ENCODE results near the gene HTR7.

DNA sequence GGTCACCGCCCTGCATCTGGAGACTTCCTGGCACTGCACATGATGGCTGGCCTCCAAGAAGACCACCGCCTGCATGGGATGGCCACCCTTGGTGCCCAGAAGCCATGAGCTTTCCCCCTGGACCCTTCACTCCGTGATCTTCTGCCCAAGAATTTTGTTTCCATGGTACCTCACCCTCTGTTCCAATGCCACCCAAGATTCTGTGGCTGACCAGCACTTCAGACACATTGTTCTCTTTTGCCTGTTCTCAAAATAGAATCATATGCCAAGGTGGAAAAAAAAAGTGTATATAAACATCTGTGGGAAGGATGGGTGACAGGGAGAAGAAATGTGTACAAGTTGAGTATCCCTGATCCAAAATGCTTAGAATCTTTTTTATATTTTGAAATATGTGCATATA lies 12.1 kb downstream of the HTR7 start:
- TF ChIP-seq, protein P1, sequence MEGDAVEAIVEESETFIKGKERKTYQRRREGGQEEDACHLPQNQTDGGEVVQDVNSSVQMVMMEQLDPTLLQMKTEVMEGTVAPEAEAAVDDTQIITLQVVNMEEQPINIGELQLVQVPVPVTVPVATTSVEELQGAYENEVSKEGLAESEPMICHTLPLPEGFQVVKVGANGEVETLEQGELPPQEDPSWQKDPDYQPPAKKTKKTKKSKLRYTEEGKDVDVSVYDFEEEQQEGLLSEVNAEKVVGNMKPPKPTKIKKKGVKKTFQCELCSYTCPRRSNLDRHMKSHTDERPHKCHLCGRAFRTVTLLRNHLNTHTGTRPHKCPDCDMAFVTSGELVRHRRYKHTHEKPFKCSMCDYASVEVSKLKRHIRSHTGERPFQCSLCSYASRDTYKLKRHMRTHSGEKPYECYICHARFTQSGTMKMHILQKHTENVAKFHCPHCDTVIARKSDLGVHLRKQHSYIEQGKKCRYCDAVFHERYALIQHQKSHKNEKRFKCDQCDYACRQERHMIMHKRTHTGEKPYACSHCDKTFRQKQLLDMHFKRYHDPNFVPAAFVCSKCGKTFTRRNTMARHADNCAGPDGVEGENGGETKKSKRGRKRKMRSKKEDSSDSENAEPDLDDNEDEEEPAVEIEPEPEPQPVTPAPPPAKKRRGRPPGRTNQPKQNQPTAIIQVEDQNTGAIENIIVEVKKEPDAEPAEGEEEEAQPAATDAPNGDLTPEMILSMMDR (conservative IDR thresholded peaks at IDR 0.05; ENCODE audit: low read depth, low read length) = no peak
- no peak for TF ChIP-seq EZH2 (IDR thresholded peaks at IDR 0.05; ENCODE audit: low read length, unreplicated experiment)

Data from PC-3 (cell line).